GM19025 (cell line): ENCODE data around the gene CCL27.

Source experiments
- ATAC-seq: cut with Tn5 transposase; IDR thresholded peaks from one replicate; pipeline ENCODE4 v1.9.1; 2021; ENCODE audit warnings: mild to moderate bottlenecking, low read depth, moderate library complexity; ENCODE audit not compliant: unreplicated experiment

Gene CCL27, protein sequence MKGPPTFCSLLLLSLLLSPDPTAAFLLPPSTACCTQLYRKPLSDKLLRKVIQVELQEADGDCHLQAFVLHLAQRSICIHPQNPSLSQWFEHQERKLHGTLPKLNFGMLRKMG

GRCh38 chr9:34662526-34663302, at the start of gene CCL27:
Gene CCL27 (minus strand): TSS chr9:34662657. CDS start chr9:34662633, 24 bp downstream.
- no peak for ATAC-seq

DNA sequence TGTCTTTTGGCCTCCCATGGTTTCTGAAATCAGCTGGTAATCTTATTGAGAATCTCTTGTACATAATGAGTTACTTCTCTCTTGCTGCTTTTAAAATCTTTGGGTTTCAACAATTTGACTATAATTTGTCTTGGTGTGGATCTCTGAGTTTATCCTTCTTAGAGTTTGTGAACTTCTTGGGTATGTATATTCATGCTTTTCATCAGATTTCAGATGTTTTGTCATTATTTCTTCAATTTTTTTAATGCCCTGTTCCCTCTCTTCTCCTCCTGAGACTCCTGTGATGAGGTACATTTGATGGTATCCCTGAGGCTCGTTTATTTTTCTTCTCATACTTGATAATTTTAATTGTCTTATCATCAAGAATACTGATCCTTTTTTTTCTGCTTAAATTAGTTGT, 49.7 kb upstream of the CCL27 start:
- ATAC-seq = no peak

GRCh38 chr9:34710023-34710422, 47.6 kb upstream of the CCL27 start, which contains the start of gene CCL21:
Gene CCL21 (minus strand): TSS chr9:34710136. CDS start chr9:34710066, 70 bp downstream.
- no peak for ATAC-seq

GRCh38 chr9:34709196-34709978, 46.9 kb upstream of the CCL27 start:
- ATAC-seq = no peak

DNA sequence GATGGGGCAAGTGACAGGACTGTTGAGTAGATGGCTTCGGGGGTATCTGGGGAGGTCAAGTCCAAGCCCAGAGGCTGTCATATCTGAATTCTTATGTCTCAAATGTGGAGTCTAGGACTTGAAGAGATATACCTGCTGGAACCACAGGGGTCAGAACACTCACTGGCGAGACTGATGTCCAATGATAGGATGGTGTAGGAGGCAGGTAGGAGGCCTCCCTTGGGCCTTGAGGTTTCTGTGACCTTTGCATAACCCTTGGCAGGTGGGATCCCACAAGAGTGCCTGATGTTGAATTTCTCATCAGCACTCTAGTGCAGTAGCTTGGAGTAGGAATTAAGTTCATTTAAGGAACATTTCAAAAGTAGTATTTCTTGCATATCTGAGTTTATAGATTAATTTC, 44.7 kb upstream of the CCL27 start:
- no peak for ATAC-seq

- no peak for ATAC-seq
These were observed 39.6 kb upstream of the CCL27 start for GRCh38 chr9:34701769-34702736.

DNA sequence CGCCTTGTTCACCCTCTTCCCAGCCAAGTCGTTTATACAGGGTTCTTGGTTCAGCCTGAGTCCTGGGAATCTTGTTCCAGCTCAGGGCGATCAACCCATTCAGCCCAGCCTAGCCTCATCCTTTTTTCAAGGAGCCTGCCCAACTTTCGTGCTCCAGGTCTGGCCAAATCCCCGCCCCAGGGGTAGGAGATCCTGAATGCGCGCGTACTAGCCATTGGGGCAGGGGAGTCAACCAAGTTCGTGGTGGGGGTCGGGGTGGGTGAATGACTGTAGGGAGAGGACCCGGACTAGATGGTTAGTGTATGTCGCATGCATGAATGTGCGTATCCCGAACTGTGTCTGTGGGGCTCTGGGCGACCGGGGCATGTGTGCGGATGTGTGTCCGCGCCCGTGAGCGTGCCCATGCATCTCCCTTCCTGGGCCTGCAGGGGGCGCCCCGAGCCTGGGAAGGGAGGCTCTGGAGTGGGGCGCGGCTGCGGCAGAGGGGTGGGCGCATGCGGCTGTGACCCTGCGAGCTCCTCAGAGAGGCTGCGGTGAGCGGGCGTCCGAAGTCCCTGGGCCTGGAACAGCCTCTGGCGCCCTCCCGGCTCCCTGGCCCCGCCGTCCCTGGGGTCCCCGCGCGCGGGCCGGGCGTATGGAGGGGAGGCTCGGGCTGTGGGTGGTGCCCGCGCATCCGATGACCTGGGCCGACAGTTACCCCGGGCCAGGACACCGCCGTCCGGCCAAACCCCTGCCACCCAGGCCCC, 38.7 kb upstream of the CCL27 start:
- ATAC-seq = no peak

GRCh38 chr9:34694811-34695210, 32.4 kb upstream of the CCL27 start:
- ATAC-seq = no peak

GRCh38 chr9:34693560-34693959, 31.1 kb upstream of the CCL27 start:
- ATAC-seq = no peak

DNA sequence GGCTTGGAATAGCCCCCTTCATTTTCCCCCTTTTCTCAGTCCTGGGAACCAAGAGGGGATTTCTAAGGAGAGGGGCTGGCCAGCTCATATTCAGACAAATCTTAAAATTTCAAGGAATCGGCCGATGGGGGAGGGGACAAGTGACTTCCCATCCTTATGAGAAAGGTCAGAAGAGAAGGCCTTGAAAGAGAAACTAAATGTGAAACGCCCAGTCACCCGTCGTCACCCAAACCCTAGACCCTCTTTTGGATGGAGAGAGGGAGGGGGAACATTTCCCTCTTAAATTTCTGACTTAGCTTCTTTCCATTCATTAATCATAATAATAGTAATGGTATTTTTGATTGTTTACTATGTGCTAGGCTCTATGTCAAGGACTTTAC, 29.5 kb upstream of the CCL27 start:
- no peak for ATAC-seq

DNA sequence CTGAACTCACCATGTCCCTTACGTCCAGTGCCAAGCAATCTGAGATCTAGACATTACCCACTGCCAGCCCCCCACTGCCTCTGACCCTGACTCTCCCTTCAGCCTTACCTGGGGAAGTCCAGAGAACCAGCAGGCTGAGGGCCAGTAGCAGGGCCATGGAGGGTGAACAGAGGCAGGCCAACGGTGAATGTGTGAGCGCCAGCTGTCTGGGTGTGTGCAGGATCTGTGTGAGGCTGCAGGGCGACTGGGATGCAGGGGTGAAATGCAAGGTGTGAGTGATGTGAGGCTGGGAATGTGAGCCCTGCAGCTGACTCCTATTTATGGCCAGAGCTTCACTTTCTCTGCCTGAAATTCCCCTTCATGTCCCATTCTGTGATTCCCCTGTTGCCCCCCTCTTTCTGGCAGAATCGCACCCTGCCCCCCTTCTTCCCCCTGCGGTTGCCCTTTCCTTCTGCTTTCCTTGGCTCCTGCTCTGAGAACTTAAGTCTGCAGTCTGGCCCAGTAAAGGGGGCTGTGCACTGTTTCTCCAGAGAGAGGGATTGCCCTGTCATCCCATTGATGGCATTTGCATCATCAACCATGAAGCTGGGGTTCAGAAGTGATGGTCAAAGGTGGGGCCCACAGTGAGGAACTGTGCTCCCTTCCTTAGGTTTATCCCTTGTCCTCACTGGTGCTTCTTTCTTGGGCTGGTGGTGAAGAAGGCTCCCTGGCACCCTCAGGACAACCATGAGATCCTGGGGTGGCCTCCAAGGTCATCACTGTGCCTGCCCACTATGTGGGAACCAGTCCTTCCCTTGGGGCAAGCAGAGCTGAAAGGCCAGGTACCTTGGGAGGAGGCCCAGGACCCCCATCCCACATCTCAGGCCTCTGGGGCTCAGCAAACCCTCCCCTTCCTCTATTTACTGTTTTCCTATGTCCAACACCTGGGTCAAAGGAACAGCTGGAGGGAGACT, 28.8 kb upstream of the CCL27 start, which contains the start of gene CCL19:
TSS of gene CCL19 (minus strand) at position 294 of the 953 bp plus-strand sequence. CDS start at position 157, 137 bp downstream.
- no peak for ATAC-seq

DNA sequence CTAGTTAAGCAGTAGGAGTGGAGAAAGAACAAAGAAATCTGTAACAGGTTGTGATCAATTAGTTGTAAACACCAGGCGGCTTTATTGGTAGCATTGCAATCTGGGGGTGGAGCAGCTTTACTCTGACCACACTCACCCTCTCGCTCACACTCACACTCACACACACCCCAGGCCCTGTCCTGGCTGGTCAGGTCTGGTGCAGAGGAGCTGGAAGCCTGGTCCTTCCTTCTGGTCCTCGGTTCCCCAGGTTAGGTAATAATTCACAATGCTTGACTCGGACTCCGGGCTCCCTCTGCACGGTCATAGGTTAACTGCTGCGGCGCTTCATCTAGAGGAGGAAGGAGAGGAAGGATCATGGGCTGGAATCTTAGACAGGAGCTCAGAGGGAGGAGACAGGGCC, 27.1 kb upstream of the CCL27 start:
- ATAC-seq = no peak

DNA sequence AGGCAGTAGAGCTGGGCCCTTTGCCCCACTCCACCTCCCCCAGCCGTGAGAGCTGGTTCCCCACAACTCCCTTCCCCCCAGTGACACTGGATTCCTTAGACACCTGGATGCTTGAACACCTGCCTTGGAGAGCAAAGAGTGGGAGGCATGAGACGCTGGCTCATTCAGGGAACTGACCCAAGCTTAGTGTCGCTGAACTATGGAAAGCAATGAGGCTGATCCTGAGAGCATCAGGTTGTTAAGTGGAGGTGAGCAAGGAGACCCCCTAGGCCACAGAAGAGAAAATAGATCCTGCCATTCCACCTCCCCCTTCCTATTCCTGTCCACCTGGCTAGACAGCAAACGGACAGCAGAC, 26.6 kb upstream of the CCL27 start:
- ATAC-seq = no peak

DNA sequence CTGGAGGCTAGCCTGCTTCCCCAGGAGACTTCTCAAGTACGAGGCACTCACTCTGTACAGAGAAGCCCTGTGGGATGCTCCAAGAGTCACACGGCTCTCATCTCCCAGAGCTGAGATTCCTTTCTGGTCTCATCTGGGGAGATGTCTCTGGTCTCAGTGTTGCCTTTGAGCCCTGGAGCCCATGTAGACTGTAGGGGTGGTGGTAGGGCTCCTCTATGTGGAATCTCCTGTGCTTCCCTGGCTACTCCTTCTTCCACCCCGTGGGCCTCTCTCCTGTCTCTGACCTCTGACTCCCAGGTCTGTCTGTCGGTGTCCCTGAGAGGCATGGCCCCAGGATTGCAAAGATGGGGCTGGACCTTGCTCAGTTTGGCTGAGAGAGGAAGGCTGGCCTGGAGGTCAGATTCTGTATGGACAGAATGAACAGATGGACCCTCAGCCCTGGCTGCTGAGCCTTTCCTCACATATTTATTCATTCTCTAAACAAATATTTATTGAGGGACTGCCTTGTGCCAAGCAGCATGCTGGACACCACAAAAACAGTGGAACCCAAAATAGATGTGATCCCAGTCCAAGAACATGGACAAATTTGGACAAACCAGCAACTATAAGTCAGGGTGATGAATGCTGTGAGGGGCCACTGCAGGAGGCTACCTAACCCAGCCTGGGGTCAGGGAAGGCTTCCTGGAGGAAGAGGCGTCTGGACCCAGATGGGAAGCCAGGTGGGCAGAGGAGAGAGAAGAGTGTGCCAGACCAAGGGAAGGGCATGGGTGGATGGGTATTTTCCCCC, 26.1 kb upstream of the CCL27 start:
- no peak for ATAC-seq

DNA sequence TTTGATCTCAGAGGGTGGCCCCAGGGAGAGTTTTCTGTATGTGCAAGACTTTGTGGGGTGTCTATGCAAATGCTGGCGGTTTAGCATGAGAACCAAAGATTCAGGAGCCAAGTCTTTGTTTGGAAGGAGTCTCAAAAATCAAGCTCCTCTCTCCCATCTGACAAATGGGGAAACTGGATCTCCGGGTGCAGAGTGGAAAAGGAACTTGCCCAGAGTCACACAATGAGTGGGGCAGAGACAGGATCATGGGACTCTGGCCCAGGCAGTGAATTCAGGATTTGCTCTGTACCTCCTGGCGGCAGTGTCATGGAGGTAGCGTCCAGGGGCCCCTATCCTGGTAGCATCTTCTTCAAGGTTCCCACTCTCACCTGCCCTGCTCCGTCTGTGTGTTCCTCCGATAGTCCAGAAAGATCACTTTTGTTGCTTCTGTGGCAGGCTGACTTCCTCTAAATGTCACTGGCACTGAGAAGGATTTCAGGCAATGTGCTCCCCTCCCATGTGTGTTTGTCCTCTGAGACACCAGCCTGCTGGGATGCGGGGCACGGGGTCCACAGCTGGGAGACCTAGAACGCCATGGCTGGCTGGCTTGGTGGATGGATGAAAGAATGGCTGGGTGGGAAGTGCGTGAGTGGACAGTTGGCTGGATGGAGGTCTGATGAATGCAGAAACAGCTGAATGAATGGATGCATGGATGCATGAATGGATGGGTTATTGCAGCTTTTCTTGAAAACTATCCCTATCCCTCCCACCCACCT, 25.0 kb upstream of the CCL27 start:
- ATAC-seq = no peak

DNA sequence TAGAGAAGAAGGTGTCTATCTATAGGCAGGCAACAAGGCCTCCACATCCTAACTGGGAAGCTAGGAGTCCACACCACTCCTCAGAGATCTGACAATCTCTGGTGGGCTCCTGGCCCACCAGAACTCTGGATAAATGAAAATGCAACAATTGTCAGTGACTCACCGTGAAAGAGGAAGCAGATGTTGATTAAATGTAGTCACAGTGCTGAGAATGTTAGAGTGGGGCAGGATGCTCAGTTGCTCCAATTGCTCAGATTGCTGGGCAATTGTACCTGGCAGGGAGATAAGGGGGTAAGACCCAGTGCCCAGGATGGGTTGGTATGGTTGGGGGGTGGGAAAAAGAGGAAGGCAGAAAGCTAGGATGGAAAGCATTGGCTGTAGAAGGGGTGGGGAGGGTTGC, 24.3 kb upstream of the CCL27 start:
- ATAC-seq = no peak

GRCh38 chr9:34686231-34686630, 23.8 kb upstream of the CCL27 start:
- ATAC-seq = no peak
